ENCODE data around the gene RNF181.

- peak; percentile 89 for TF ChIP-seq POLR2AphosphoS5 (IDR thresholded peaks at IDR 0.05; ENCODE audit: low read depth, low read length)
- peak; percentile 78 for TF ChIP-seq TAF1 (IDR thresholded peaks at IDR 0.05; ENCODE audit: low read depth, low read length)
- TF ChIP-seq POLR2A (IDR thresholded peaks at IDR 0.05; ENCODE audit: low read depth, low read length), result peak; percentile 91
- peak; percentile 60 for TF ChIP-seq PAX5 (IDR thresholded peaks at IDR 0.05; ENCODE audit: insufficient read depth, low read length, severe bottlenecking)
- 0 out of 2 replicates have a peak, but pooled peaks have one; percentile 21 for TF ChIP-seq SPI1 (IDR thresholded peaks at IDR 0.05; ENCODE audit: low read depth, low read length)
Observed at GRCh38 chr2:85611705-85612587, 16.4 kb downstream of the RNF181 start, which contains the start of gene C2orf68.

Data from GM12891 (cell line).